ENCODE measurements around the gene ZCWPW2.

ZCWPW2 gene

GRCh38 chr3:28575100-28575745 is 226.7 kb downstream of the ZCWPW2 start:
- TF ChIP-seq CTCF (conservative IDR thresholded peaks at IDR 0.05), result peak; percentile 27; the same call in 1 of the 2 replicates

More at GRCh38 chr3:28575100-28575745, 226.7 kb downstream of the ZCWPW2 start:
- H3K27ac ChIP-seq, result peak overlapping the region; percentile 28; the same call in 1 of the 2 replicates
